GM20000 (cell line): ENCODE measurements around the gene NDUFS8.

Source experiments
- DNase-seq: peaks from one replicate; pipeline ENCODE4 v3.0.0; 2012; ENCODE audit warnings: low spot score
- CTCF ChIP-seq: IDR thresholded peaks from 2 replicates; pipeline ENCODE4 v1.5.1; 2012; ENCODE audit warnings: mild to moderate bottlenecking, control low read depth; ENCODE audit errors: extremely low read depth, missing control alignments

Gene NDUFS8

GRCh38 chr11:68064926-68065325, 34.4 kb downstream of the NDUFS8 start:
- DNase-seq = no peak
- TF ChIP-seq CTCF = no peak

GRCh38 chr11:68065841-68066240, 35.4 kb downstream of the NDUFS8 start:
- DNase-seq = no peak
- TF ChIP-seq CTCF = no peak

- no peak for DNase-seq
- TF ChIP-seq CTCF = no peak
Observed at GRCh38 chr11:68066742-68067141, 36.3 kb downstream of the NDUFS8 start.

GRCh38 chr11:68067991-68068390, 37.5 kb downstream of the NDUFS8 start:
- no peak for TF ChIP-seq CTCF
- DNase-seq = no peak

- TF ChIP-seq CTCF = no peak
- no peak for DNase-seq
Observed at GRCh38 chr11:68071281-68072048, 41.0 kb downstream of the NDUFS8 start.

GRCh38 chr11:68074584-68075352, 44.3 kb downstream of the NDUFS8 start:
- DNase-seq = no peak
- TF ChIP-seq CTCF = no peak

GRCh38 chr11:68076371-68077042, 46.0 kb downstream of the NDUFS8 start:
- no peak for TF ChIP-seq CTCF
- no peak for DNase-seq
